ENCODE measurements around the gene CABP4. TPM values are rescaled to one million over a fixed set of nuclear protein-coding genes. Genes with fewer than 3 reads are reported as not detected.

Gene CABP4
- total and polyA plus RNA-seq, 7 donors = 0.35 to 1.9 (median 0.93) TPM

DNA sequence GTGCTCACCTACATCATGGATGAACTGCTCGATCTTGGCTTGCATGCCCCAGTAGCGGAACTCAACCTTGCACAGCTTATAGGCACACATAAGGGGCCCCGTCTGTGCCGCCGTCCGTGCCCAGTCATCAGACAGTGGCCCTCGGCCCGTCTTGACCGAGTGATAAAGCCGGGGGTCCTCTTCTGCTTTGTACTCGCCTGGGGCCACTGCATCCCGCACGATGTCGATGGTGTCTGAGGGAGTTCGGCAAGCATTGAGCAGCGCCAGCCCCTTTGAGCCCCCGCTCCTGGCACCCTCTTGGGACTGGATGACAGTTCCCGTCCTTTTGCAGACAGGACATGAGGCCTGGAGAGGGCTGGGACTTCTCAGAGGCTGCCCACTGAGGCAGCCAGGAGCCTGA, 46.7 kb downstream of the CABP4 start:
- WGBS, 3 donors = 96 to 98% (median 97%) methylated on average over 18 of the region's 18 CpGs
- Histone ChIP-seq H3K4me1 (peaks cover 19% of the 10 kb centered on the region), H3K27ac (no peak overlapping the region), H3K9me3 (no peaks in the 10 kb centered on the region), H3K4me3 (no peak overlapping the region), H3K36me3 (ENCODE audit: insufficient read depth in 1 of 2, low read depth in 1 of 2) (peaks cover 0 to 7% of the 10 kb centered on the region in 2 donors), H3K27me3 (ENCODE audit: insufficient read depth in 3 of 3, low read length in 2 of 3) (peaks cover 0 to 11% (median 8%) of the 10 kb centered on the region in 3 donors)
- DNase-seq (no peak), ATAC-seq (no peak)
- TF ChIP-seq, protein P1, sequence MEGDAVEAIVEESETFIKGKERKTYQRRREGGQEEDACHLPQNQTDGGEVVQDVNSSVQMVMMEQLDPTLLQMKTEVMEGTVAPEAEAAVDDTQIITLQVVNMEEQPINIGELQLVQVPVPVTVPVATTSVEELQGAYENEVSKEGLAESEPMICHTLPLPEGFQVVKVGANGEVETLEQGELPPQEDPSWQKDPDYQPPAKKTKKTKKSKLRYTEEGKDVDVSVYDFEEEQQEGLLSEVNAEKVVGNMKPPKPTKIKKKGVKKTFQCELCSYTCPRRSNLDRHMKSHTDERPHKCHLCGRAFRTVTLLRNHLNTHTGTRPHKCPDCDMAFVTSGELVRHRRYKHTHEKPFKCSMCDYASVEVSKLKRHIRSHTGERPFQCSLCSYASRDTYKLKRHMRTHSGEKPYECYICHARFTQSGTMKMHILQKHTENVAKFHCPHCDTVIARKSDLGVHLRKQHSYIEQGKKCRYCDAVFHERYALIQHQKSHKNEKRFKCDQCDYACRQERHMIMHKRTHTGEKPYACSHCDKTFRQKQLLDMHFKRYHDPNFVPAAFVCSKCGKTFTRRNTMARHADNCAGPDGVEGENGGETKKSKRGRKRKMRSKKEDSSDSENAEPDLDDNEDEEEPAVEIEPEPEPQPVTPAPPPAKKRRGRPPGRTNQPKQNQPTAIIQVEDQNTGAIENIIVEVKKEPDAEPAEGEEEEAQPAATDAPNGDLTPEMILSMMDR (IDR thresholded peaks at IDR 0.05) = no peak
- intact Hi-C loops (cut with DNase I) = no loop called here

DNA sequence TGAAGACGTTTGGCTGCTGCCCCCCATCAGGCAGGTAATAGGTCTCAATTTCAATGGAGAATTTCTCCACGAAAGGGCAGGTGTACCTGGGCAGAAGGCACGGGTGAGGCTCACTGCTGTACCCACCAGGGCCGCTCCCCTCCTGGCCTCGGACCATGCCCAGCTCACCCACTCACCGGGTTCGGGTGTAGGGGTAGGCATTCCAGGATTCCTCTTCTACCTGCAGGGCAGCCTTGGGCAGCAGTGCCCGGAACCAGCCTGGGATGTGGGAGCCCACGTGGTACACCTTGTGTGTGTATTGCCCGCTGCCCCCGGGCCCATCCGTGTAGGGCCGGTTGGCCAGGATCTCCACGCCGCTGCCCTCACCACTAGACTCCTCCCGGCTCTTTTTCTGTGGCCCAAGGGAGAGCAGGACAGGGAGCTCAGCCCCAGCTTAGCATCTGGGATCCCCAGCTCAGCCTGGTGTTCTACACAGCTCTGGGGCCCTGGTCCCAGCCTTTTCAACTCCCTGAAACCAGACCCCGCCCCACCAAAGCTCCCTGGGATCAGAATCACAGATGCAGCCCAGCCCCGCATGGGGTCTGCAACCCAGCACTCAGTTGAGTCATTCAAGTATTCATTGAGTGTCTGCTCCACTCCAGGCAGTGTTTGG, 47.3 kb downstream of the CABP4 start:
- no peak for DNase-seq
- TF ChIP-seq, protein P1 (IDR thresholded peaks at IDR 0.05) = no peak
- Histone ChIP-seq H3K4me1 (peaks cover 25% of the 10 kb centered on the region), H3K36me3 (ENCODE audit: insufficient read depth in 1 of 2, low read depth in 1 of 2) (peaks cover 0 to 11% of the 10 kb centered on the region in 2 donors), H3K9me3 (no peaks in the 10 kb centered on the region), H3K4me3 (no peak overlapping the region), H3K27ac (no peak overlapping the region), H3K27me3 (ENCODE audit: insufficient read depth in 3 of 3, low read length in 2 of 3) (peaks cover 0 to 11% (median 8%) of the 10 kb centered on the region in 3 donors)
- 91 to 95% (median 95%) methylated on average over 18 of the region's 18 CpGs for WGBS, 3 donors
- intact Hi-C loops (cut with DNase I) = no loop called here
- no peak for ATAC-seq

DNA sequence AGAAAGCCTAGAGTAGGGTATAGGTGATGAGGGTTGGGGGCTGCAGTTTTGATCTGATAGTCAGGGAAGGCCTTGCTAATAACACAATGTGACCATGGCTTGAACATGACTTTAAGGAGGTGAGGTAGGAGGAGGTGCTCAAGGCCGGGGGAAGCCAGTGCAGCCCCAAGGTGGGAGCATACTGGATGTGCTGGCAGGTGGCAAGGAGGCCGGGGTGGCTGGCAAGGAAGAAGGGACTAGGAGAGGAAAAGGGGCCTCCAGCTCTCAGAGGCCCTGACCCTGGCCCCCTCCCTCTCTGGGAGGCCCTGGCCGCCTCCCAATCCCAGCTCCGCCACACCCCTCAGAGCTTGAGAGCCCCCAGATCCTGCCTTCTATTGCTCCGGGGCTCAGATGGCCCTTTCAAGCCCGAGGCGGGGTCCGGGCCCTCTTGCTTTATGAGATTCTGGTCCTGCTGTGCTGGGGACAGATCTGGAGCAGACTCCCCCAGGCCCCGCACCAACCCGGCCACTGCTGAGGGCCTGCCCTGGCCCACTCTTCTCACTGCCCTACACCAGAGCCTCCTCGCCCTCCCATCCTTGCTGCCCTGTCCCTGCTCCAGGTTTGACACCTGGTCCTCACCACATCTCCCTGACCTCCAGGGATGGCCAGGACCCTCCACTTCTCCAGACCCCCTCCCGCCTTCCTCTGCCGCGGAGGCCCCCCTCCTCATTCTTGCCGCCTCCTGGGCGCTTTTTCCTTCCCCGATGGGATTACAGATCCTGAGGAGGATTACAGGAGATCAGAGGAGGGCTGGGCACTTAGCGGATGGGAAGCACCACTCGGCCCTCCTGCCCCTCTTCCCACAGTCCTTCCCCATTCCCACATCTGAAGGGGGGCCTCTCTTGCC, 48.2 kb downstream of the CABP4 start:
- DNase-seq (no peak), ATAC-seq (no peak)
- H3K4me1 ChIP-seq = peaks cover 27% of the 10 kb centered on the region
- H3K27ac ChIP-seq = no peak overlapping the region
- H3K9me3 ChIP-seq = no peaks in the 10 kb centered on the region
- TF ChIP-seq, protein P1 (IDR thresholded peaks at IDR 0.05) = no peak
- 84 to 86% (median 86%) methylated on average over 15 to 19 of the region's 19 CpGs for WGBS, 3 donors
- peaks cover 0 to 11% of the 10 kb centered on the region in 2 donors for H3K36me3 ChIP-seq (ENCODE audit: insufficient read depth in 1 of 2, low read depth in 1 of 2)
- H3K27me3 ChIP-seq (ENCODE audit: insufficient read depth in 3 of 3, low read length in 2 of 3) = peaks cover 0 to 11% (median 8%) of the 10 kb centered on the region in 3 donors
- H3K4me3 ChIP-seq = peak overlapping the region; percentile 90
- intact Hi-C loops (cut with DNase I) = no loop called here

DNA sequence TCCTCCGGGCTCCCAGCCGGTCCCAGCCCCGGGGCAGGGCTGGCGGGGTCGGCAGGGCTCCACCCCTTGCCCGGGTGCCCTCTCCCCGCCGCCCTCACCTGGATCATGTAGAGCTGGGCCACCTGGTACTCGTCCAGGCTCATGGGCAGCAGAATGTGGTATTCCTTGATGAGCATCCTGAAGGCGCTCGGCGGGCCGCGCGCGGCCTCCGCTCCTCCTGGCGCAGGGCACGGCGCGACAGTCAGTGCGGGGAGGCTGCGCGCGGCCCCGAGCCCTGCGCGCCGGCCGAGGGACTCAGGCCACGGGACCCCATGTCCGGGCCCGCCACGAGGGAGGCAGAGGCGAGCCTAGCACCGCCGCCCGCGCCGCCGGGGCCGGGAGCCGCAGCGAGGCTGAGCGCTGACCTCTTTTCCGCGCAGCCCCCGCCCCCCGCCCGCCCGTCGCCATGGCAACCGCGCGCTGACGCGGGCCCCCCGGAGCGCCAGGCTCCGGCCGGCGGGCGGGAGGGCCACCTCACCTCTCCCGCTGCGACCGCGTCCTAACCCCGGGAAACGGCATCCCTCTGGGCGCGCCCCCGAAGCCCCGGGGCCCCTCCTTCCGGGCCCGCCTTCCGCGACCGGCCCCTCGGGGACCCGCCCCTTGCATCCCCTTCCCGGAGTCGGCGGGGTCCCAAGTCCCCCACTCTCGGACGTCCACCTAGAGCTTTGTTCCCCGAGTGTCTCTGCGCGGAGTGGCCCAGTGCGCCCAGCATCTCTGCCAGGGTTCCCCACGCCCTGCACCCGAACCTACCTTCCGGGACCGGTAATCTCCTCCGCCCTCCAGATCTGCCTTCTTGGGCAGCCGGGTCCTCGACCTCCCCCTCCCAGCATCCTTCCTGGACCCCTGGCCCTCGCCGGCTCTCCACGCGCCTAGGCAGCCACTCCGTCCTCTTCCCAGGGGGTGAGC, 49.1 kb downstream of the CABP4 start:
- Histone ChIP-seq H3K4me3 (peak overlapping the region; percentile 90), H3K27me3 (ENCODE audit: insufficient read depth in 3 of 3, low read length in 2 of 3) (peaks cover 0 to 11% (median 8%) of the 10 kb centered on the region in 3 donors), H3K4me1 (peaks cover 27% of the 10 kb centered on the region), H3K9me3 (no peaks in the 10 kb centered on the region), H3K27ac (peak overlapping the region; percentile 99), H3K36me3 (ENCODE audit: insufficient read depth in 1 of 2, low read depth in 1 of 2) (peaks cover 0 to 11% of the 10 kb centered on the region in 2 donors)
- ATAC-seq (no peak), DNase-seq (no peak)
- intact Hi-C loops (cut with DNase I) = no loop called here
- TF ChIP-seq, protein P1 (IDR thresholded peaks at IDR 0.05) = no peak
- 8 to 10% (median 10%) methylated on average over 50 to 101 of the region's 101 CpGs for WGBS, 3 donors
